ENCODE results near the gene PHF21A. TPM values are rescaled to one million over a fixed set of nuclear protein-coding genes. Genes with fewer than 3 reads are reported as not detected.

PHF21A gene
- total and polyA plus RNA-seq, 2 of the 13 experiments (the other 11 are each of a cell fraction or from before 2014, with no cell fraction given): 4.1 to 34.6 TPM

GRCh38 chr11:46064221-46064620 is 57.0 kb downstream of the PHF21A start (continued):
- no peak for TF ChIP-seq ZNF136 (CRISPR knock-in tag; IDR thresholded peaks at IDR 0.05; ENCODE audit: low read depth)
- TF ChIP-seq ZNF503 (CRISPR knock-in tag; IDR thresholded peaks at IDR 0.05): no peak
- TF ChIP-seq TP53 (CRISPR knock-in tag; conservative IDR thresholded peaks at IDR 0.05): no peak
- TF ChIP-seq ZNF792 (CRISPR knock-in tag; IDR thresholded peaks at IDR 0.05): no peak
- TF ChIP-seq SALL2 (CRISPR knock-in tag; IDR thresholded peaks at IDR 0.05): no peak
- TF ChIP-seq PTBP1 (IDR thresholded peaks at IDR 0.05; ENCODE audit: low read depth, low read length, poor library complexity, severe bottlenecking): no peak
- TF ChIP-seq DRAP1 (CRISPR knock-in tag; IDR thresholded peaks at IDR 0.05): no peak
- no peak for TF ChIP-seq ZNF607 (CRISPR knock-in tag; IDR thresholded peaks at IDR 0.05; ENCODE audit: borderline replicate concordance)
- no peak for TF ChIP-seq IRF1 (CRISPR knock-in tag; IDR thresholded peaks at IDR 0.05; ENCODE audit: low read depth)
- TF ChIP-seq BCL3 (CRISPR knock-in tag; IDR thresholded peaks at IDR 0.05): no peak
